ENCODE data around the gene PRPH2.

DNA sequence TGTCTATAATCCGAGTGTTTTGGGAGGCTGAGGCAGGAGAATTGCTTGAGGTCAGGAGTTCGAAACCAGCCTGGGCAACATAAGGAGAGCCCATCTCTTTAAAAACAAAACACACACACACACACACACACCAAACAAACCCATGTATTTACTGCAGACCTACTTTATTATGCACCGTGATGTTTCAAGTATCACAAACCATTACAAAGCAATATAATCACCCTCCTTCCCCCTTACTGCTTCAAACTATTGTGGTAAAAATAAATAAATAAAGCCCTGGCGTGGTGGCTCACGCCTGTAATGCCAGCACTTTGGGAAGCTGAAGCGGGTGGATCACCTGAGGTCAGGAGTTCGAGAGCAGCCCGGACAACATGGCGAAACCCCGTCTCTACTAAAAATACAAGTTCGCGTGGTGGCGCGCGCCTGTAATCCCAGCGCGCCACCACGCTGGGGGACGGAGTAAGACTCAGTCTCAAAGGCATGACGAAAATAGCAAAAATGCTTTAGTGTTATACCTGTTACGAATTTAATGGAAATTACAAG is 22.0 kb upstream of the PRPH2 start:
- TF ChIP-seq, protein P1, sequence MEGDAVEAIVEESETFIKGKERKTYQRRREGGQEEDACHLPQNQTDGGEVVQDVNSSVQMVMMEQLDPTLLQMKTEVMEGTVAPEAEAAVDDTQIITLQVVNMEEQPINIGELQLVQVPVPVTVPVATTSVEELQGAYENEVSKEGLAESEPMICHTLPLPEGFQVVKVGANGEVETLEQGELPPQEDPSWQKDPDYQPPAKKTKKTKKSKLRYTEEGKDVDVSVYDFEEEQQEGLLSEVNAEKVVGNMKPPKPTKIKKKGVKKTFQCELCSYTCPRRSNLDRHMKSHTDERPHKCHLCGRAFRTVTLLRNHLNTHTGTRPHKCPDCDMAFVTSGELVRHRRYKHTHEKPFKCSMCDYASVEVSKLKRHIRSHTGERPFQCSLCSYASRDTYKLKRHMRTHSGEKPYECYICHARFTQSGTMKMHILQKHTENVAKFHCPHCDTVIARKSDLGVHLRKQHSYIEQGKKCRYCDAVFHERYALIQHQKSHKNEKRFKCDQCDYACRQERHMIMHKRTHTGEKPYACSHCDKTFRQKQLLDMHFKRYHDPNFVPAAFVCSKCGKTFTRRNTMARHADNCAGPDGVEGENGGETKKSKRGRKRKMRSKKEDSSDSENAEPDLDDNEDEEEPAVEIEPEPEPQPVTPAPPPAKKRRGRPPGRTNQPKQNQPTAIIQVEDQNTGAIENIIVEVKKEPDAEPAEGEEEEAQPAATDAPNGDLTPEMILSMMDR (IDR thresholded peaks at IDR 0.05; ENCODE audit: insufficient read depth, low read length, poor library complexity, severe bottlenecking): no peak
- TF ChIP-seq EZH2phosphoT487 (conservative IDR thresholded peaks at IDR 0.05; ENCODE audit: low read length): no peak

All from SU-DHL-6 (cell line).